Activated gamma-delta T cell (primary cell): ENCODE data around the gene RAET1G.
"Not testable (repeated sequence)": the region's sequence is repeated elsewhere in the genome, so short reads cannot be mapped to it uniquely, and the experiment has no call there.

Experiments
- DNase-seq: peaks from one replicate; lab custom pipeline; 2025; lab: John Stamatoyannopoulos, UW

Gene RAET1G

DNA sequence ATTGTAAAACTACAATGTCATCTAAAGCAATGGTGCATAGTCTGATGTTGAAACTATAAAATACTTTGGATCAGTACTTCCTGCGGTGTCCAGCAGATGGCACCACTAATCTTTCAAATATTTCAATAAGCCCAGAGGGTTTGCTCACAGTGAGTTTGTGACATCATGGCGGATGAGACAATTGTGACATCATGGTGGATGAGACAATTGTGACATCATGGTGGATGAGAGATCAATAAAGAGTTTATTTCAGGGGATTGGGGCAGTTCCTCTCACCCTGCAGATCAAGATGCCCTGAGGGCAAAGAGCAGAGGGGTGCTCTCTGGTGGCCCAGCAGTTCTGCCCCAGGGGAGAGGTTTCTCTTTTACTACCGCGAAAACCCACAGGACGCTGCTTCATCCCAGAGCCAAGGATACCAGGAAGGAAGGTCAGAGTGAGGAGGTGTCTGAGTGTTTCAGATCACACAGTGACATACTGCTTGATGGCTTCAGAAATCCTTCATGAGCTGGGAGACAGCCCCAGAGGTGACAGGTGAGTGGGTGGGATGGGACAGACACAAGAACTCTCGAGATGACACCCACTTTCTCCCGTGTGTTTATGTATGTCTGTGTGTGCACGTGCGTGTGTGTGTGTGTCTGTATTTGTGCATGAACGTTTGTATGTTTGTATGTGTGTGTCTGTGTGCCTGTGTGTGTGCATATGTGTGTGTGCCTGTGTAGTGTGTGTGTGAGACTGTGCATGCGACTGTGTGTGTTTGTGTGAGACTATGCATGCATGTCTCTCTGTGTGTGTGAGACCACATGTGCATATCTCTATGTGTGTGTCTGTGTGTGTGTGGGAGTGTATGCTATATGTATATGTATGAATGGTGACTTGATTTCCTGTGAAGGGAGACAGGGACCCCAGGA lies 11.6 kb upstream of the RAET1G start:
- no peak for DNase-seq

DNA sequence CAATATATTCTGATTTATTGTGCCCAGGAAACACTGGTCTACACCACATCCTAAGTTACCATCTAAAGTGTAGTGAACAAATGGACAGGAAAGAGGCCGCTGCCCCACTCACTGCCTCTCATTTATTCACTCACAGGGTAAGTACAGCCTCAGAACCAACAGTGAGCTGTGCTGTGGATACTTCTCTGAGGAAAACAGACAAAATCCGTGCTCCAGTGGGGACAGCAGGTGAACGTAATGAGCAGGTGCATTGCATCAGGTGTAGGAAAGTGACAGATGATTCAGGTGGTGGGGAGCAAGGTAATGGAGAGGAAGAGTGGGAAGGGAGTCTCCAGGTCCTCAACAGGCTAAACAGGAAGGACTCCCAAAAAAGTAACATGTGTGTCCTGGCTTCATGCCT lies 10.5 kb upstream of the RAET1G start:
- no peak for DNase-seq

DNA sequence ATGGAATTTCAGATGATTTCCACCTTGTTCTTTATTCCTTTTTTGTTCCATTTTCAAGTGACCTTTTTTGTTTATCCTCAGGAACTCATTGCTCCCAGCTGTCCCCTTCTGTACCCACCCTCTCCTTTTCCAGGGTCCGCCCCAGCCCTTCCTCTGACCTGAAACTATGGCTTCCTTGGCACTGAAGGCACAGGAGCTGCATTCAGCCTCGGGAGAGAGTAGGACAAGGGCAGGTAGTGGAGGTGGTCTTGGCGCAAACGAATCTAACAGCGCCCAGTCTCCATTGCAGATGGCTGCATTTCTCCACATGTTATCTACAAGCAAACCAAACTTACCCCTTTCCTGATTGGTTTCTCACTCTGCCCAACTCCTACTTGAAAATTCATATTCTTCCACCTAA lies 10.1 kb upstream of the RAET1G start:
- DNase-seq: no peak

DNA sequence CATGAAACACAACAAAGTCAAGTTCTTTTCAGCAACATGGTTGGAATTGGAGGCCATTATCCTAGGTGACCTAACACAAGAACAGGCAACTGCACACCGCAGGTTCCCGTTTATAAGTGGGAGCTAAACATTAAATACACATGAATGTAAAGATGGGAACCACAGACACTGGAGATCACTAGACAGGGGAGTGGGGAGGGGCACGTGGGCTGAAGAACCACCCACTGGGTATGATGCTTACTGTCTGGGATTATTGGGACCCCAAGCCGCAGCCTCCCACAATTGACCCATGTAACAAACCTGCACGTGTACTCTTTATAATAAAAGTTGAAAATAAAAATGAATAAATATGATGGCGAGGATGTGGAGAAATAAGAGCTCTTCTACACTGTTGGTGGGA lies 8.6 kb upstream of the RAET1G start:
- DNase-seq: no peak

DNA sequence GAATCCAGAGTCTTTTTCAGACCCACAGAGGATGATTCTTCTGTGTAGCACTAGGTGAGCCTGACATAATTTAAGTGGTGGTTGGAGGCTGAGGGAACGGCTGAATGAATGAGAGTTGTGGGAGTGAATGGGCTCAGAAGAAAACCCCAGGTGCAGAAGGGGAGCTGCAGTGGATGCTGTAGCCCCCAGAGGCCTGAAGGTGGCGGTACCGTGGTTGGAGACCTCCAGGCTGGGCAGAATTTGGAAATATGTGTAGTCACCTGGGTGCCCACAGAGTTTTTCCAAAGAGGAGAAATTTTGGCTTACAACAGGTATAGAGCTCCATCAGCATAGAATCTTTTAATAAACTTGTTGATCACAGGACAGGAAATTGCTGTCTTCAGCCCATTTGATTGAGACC lies 6.5 kb upstream of the RAET1G start:
- DNase-seq: no peak

DNA sequence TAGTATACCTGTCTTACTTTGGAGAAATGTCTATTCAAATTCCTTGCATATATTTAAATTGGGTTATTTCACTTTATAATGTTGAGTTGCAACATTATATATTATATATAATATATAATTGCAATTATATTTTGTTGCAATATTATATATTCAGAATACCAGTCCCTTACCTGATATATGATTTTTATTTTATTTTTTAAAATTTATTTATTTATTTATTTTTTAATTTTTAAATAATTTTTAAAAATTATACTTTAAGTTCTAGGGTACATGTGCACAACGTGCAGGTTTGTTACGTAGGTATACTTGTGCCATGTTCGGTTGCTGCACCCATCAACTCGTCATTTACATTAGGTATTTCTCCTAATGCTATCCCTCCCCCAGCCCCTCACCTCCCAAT lies 4.1 kb upstream of the RAET1G start:
- DNase-seq: not testable (repeated sequence)

DNA sequence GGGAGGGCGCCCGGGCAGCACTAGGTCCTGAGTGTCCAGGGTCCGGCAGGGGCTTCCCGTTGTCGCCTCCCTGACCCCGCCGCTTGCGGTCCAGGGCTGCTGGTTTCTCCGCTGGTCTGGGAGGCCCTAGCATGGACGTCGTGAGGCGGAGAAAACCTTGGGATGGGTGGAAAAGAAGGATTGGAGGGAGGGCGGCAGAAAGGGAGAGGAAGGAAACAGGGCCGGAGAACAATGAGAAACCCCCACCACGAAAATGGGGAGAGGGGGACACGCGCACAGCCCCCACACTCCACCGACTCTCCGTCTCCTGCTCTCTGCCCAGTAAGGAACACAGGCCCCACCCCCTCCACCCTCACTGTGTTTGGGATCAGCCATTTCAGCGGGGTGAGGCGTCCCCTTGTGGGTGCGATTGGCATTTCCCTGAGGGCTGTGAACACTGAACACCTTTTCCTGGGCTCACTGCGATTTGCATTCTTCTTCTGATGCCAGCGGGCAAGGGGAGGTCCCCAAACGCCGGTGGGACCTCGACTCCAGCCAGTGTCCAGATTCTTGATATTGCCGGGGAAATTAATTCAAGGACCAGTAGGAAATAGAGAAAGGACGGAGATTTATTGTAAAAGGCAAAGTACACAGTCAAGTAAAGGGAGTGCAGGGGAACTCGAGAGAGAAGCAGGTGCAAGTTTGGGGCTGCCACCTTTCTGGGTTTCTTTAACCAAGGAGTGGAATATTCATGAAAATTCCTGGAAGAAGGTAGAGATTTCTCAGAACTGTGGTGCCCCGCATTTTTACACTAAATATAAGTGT lies 3.3 kb upstream of the RAET1G start:
- no peak for DNase-seq

DNA sequence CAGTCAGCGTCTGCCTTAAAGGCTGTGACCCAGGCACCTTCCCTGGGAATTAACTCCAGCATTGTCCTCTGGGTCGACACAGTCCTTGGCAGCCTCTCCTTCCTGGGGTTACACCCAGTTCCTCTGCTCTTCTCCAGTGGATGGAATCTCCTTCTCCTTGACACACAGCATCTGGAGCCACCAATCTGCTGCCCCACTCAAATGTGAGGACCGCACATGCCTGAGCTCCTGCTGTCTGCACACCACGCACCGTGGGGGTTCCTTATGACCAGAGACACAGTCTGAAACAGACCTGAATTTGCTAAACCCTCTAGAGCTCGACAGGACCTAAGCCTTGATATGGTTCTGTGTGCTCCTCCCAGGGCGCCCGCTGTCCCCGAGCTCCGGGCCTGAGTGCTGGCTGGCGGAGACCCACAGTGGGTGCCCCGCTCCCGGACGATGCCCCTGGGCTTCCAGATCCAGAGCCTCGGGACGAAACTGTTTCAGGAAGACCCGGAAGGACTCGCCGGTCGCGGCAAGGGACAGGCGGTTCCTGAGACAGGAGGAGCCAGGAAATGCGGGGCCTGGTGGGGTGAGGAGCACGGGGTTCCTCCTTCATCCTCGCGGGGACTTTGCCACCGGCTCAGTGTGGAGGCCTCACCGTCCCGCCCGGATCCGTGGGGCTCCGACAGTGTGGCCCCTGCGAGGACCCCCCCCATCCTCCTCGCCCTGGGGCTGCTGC lies 2.5 kb upstream of the RAET1G start:
- DNase-seq: no peak

DNA sequence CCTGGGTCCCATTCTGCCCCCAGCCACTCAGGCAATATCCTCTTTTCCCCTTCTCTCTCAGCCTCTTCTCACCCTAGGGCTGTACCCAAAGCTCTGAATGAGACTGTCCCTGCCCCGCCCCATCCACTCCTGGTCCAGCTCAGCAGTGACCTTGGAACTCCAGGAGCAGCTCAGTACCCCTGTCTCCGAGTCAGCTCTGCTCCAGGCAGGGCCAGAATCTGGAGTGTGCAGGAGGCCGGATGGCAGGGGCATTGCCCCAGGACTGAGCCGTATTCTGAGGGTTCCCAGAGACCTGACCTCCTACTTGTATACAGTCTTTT lies 2.0 kb upstream of the RAET1G start:
- no peak for DNase-seq

DNA sequence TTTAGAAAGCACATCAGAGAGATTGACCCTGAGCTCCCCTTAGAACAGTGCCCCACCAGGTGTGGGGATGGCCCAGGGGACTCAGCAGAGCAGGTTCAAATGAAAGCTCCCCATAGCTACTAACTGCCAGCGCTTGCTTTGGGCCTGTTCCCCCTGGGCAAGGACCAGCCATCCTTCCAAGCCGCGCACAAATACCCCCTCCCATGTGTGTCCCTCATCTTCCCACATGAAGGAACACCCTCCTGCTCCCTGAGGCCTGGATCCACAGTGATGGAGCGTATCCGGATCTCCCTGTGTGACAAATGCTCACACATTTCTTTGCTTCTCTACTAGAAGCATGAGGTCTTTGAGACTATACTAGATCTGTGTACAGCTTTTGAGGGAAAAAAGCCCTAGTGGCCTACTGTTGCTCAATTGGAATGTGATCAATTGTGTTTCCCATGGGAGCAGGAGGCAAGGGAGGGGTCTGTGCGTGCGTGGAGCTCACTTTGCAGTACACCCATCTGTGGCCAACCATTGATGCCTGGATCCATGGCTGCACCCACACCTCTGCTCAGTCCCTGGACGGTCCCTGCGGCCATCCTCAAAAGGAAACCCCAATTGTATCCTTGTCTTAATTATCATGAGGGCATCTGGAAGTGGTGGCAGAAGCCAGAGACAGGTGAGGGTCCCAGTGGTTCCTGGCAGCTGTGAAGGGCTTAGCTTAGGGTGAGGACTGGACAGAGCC lies 1.4 kb upstream of the RAET1G start:
- DNase-seq: no peak

DNA sequence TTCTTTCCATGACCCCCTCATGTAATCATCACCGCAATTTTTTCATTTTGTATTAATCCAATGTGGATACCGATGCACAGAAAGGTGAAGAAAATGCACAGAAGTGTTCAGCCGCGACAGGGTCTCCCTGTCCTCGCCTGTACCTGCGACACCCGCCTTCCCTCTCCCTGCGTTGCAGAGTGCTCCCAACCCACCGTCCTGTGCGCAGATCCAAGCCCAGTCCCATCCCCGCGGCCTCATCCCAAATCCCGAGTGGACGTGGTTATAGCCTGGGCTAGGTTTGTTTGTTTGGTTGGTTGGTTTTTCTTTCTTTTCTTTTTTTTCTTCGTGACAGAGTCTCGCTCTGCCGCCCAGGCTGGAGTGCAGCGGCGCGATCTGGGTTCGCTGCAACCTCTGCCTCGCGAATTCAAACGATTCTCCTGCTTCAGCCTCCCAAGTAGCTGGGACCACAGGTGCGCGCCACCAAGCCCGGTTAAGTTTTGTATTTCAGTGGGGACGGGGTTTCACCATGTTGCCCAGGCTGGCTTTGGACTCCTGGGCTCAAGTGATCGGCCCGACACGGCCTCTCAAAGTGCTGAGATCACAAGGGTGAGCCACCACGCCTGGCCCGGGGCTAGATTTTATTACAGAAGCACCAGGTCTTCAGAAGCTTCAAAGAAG lies 536 bp upstream of the RAET1G start:
- DNase-seq: no peak

DNA sequence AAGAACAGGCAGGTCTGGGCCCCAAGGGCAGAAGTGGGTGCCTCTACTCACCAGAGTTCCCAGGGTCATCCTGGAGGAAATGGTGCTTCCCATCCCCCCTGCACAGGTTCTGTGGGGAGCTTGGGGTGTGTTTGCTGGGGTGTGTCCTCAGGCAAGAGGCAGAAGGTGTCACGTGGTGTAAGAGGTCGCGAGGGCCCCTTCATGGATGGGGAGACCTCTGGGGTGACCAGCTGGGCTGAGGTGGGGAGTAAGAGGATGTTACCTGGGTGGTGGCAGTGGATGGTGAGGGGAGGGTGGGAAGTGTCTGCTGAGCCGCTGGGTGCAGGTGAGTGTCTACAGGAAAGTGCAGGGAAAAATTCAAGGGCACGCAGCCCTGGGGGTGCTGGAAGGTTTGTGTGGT lies 830 bp downstream of the RAET1G start:
- not testable (repeated sequence) for DNase-seq

DNA sequence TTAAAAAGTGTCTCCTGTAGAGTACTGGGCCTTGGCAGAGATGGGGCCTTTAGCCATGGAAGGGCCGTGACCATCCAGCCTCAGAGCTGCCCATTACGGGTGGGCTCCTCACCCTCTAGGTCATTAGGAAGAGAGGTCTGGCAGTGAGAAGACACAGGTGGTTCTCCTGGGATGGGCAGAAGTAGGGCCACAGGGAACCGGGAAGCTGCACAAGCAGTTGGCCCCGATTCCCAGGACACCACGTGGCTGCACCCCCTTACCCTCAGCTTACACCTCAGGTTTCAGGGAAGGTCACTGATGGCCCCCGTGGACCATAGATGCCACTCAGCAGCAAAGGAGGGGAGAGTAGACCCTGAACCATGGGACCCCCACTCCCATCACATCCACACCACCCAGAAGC lies 1.6 kb downstream of the RAET1G start:
- no peak for DNase-seq

DNA sequence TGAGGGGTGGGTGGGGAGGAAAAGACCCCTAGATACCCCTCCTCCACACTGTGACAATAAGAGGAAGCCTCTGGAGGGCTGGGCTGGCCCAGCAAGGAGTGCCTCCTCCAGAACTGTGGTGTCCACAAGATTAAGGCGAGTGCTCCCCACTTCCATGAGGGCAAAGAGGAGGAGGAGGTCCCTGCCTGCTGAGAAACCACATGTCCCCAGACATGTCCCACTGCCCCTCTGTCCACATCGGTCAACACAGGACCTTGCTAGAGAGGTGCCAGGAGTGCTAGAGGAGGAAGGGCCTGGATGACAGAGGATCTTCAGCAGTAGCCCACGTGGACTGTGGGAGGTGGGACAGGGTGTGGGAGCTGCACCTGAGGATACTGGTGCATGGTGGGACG lies 3.1 kb downstream of the RAET1G start:
- DNase-seq: no peak

DNA sequence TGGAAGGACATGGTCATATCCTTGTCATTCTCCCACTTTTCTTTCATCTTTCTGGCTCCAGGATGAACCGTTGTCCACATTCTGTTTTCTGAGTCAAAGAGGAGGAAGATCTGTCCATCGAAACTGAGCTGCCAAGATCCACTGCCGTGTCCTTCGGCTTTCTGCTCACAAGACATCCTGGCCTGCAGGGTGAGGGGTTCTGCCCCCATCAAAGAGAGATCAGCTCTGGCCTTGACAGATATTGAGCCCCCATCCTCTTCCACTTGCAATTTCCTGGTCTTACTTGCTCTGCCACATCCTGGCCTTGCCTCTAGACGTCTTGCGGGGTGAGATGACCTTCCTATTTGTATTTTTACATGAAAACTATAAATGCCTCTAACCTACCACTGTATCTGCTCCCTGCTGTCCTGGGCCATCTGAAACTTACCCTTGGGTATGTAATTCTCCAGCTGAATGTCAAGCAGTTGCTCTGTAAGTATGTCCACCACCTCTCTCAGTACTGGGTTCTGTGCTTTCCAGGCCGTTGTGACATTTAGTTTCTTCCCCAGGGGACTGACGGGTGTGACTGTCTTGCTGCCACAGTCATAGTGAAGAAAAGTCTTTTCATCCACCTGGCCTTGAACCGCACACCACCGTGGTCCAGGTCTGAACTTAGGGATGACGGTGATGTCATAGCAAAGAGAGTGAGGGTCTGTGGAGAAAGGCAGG lies 3.6 kb downstream of the RAET1G start:
- DNase-seq: not testable (repeated sequence)

DNA sequence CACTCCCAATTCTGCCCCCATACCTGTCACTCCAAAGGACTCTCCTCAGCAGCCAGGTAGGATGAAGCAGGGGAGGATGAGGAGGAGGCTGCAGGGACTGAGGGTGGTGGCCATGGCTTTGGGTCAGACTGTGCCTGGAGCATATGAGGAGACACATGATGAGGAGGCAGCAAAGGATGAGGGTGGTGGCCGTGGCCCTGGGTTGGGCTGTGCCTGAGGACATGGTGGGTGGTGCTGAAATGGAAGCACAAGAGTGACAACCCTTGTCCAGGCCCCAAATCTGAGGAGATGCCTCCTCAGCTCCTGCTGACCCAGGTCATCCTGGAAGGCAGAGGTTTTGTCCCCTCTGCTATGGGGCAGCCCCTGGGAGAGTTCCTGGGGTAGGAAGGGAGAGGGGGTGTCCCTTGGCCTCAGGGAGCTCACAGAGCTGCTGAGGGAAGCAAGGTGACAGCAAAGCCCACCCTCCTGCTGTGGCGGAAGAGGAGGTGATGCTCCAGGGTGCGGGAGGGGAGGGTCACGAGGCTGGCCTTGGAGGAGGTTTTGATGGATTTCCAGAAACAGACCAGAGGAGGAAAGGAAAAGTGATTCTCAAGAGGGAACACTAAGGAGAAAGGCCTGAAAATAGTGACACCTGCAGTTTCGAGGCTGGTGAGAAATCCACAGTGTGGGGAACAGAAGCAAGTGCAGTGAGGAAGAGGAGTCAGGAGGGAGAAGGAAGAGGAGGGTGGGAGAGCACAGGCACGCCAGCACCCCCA lies 4.6 kb downstream of the RAET1G start:
- no peak for DNase-seq

DNA sequence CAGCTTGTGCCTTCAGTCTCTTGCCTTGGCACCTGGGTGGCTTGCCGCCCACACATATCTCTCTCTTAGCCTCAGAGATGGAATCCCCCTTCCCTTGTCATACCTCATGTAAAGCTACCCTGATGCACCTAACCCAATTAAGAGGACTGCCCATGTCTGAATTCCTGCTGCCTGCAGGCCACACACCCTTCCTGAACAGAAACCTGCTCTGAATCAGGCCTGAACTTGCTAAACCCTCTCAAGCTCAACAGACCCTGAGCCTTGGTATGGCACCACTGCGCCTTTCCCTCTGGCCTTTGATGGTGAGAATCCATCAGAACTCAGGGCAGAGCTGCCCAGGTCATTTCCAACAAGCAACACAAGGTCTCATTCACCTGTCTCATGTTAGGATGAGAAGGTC lies 5.2 kb downstream of the RAET1G start:
- DNase-seq: no peak

DNA sequence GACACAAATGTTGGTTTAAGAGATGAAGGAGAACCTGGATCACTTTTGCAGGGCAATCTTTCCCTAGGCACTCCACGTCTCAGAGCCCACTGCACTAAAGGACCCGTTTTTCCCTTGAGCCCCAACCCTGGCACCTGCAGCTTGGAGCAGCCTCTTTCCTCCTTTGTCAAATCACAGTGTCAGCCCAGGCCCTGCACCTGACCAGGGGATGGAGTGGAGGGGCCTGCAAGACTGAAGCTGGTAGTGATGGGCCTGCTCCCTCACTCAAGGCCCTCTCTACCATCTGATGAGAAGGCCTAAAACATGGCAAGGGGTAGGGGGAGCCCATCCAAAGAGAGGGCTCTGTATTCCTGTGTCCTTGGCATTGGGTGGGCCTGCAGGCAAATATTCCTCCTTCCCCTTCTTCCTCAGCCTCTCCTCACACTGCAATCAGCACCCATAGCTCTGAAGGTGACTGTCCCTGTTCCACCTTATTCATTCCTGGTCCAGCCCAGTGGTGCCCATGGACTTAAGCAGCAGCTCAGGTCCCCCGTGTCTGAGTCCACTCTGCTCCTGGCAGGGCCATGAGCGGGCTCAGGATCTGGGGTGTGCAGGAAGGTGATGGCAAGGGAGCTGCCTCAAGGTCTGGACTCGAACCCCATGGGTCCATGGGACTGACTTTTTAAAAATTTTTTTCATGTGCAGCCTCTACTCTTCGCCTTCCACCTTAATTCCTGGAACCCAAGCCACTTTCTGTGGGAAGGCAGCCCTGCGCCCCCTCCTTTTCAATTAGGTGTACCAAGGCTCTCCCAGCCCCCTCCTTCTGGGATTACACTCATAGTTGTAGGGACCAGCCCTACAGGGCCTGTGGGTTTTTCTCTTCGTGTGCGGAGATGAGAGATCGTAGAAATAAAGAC lies 6.7 kb downstream of the RAET1G start:
- DNase-seq: no peak
